HG02571 (cell line): Measurements from ENCODE around the gene SCG5.
"Not testable (repeated sequence)": the region's sequence is repeated elsewhere in the genome, so short reads cannot be mapped to it uniquely, and the experiment has no call there.

ENCODE experiments used
- ATAC-seq: cut with Tn5 transposase; IDR thresholded peaks from one replicate; pipeline ENCODE4 v1.9.1; 2021; ENCODE audit warnings: mild to moderate bottlenecking, moderate library complexity; ENCODE audit not compliant: unreplicated experiment

Gene SCG5

GRCh38 chr15:32641517-32642059 lies at the start of gene SCG5:
Gene SCG5, plus strand, starts transcription at chr15:32641710. Its CDS starts 1,883 bp downstream, at chr15:32643593.
- no peak for ATAC-seq

GRCh38 chr15:32593151-32593550 lies 48.4 kb upstream of the SCG5 start, which contains the start of gene GOLGA8N:
Gene GOLGA8N, plus strand, starts transcription at chr15:32593456.
- ATAC-seq, result not testable (repeated sequence)

GRCh38 chr15:32609518-32609917 lies 32.0 kb upstream of the SCG5 start:
- not testable (repeated sequence) for ATAC-seq

- not testable (repeated sequence) for ATAC-seq
These were observed 30.8 kb upstream of the SCG5 start for GRCh38 chr15:32610719-32611118.

GRCh38 chr15:32614712-32615050 lies 26.8 kb upstream of the SCG5 start:
- peak; percentile 29 for ATAC-seq

GRCh38 chr15:32615051-32615870 lies 26.2 kb upstream of the SCG5 start, which contains the start of gene ARHGAP11A:
Gene ARHGAP11A, plus strand, starts transcription at chr15:32615504. Its CDS starts 708 bp downstream, at chr15:32616212.
- peak; percentile 67 for ATAC-seq

- ATAC-seq, result peak; percentile 3
These were observed 25.6 kb upstream of the SCG5 start for GRCh38 chr15:32615871-32616426.

- ATAC-seq, result no peak
These were observed 5.1 kb upstream of the SCG5 start for GRCh38 chr15:32636410-32636809.

- ATAC-seq, result no peak
These were observed 4.5 kb upstream of the SCG5 start for GRCh38 chr15:32636908-32637567.

- ATAC-seq, result no peak
These were observed 3.8 kb upstream of the SCG5 start for GRCh38 chr15:32637704-32638103.

- ATAC-seq, result no peak
These were observed 1.3 kb downstream of the SCG5 start for GRCh38 chr15:32642667-32643435.

GRCh38 chr15:32643907-32644445 lies 2.5 kb downstream of the SCG5 start:
- no peak for ATAC-seq

- ATAC-seq, result no peak
These were observed 4.8 kb downstream of the SCG5 start for GRCh38 chr15:32646291-32646690.

GRCh38 chr15:32649342-32649741 lies 7.8 kb downstream of the SCG5 start:
- ATAC-seq, result no peak

- ATAC-seq, result peak; percentile 78
These were observed 9.8 kb downstream of the SCG5 start for GRCh38 chr15:32651229-32651837.

- no peak for ATAC-seq
These were observed 10.7 kb downstream of the SCG5 start for GRCh38 chr15:32652178-32652577.

GRCh38 chr15:32656091-32656490 lies 14.6 kb downstream of the SCG5 start:
- no peak for ATAC-seq

- no peak for ATAC-seq
These were observed 15.0 kb downstream of the SCG5 start for GRCh38 chr15:32656496-32656895.

GRCh38 chr15:32657198-32657883 lies 15.8 kb downstream of the SCG5 start:
- ATAC-seq, result no peak
